Measurements from ENCODE around the gene CACNB3.

The CACNB3 gene

DNA sequence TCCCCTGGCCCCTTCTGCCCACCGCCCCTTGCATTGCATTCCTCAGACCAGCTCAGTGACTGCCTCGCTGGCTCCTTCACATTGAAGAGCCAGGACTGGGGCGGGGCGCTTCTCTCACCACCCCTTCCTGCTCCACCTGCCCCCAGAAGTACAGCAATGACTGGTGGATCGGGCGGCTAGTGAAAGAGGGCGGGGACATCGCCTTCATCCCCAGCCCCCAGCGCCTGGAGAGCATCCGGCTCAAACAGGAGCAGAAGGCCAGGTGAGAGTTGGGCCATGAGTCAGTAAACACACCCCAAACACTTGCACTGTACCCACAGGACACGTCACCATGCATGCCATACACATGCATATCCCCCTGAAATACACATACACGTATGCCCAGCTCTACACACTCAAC lies 5.8 kb downstream of the CACNB3 start:
- Histone ChIP-seq H2BK120ac (ENCODE audit: low read depth, low read length) (no peak overlapping the region), H3K14ac (ENCODE audit: low read length in 2 of 2) (no peak overlapping the region), H3K9ac (ENCODE audit: low read length) (no peak overlapping the region), H3K23ac (ENCODE audit: low read length in 2 of 2) (no peak overlapping the region), H3K4ac (ENCODE audit: low read depth in 1 of 2, low read length in 2 of 2) (no peak overlapping the region), H3K27ac (ENCODE audit: low read length, poor library complexity, severe bottlenecking) (no peak overlapping the region), H2BK5ac (ENCODE audit: low read depth, low read length, poor library complexity, severe bottlenecking) (no peak overlapping the region), H2BK15ac (ENCODE audit: low read depth, poor library complexity, severe bottlenecking) (no peak overlapping the region), H3K79me1 (replicated peaks; ENCODE audit: low read length, poor library complexity, severe bottlenecking) (peaks cover 22% of the 10 kb centered on the region), H3K36me3 (ENCODE audit: control insufficient read depth in 1 of 2, insufficient read depth in 2 of 2, low read depth in 1 of 2, low read length in 2 of 2) (peaks cover 59 to 66% of the 10 kb centered on the region in 2 experiments), H4K8ac (ENCODE audit: low read length) (no peak overlapping the region), H4K91ac (ENCODE audit: low read length) (no peak overlapping the region), H3K18ac (ENCODE audit: low read depth in 1 of 2, low read length in 2 of 2) (no peak overlapping the region), H3K4me2 (ENCODE audit: low read length, poor library complexity, severe bottlenecking) (no peak overlapping the region), H2BK12ac (ENCODE audit: low read length in 2 of 2) (no peak overlapping the region), H3K27me3 (ENCODE audit: control insufficient read depth in 1 of 2, insufficient read depth in 1 of 2, low read length in 2 of 2) (no peaks in the 10 kb centered on the region), H3K4me3 (ENCODE audit: insufficient read depth in 1 of 2, low read depth in 1 of 2, low read length in 2 of 2) (no peak overlapping the region), H2AK5ac (ENCODE audit: low read length, severe bottlenecking) (no peak overlapping the region), H2AFZ (ENCODE audit: low read depth, low read length) (no peak overlapping the region), H3K9me3 (ENCODE audit: control insufficient read depth, low read length) (no peaks in the 10 kb centered on the region), H3K4me1 (ENCODE audit: control insufficient read depth, insufficient read depth, low read depth, low read length) (peaks cover 3% of the 10 kb centered on the region)
- 73% methylated on average over 12 of the region's 12 CpGs for WGBS
- no peak for DNase-seq

- no peak overlapping the region for H2BK5ac ChIP-seq (ENCODE audit: low read depth, low read length, poor library complexity, severe bottlenecking)
- H3K9me3 ChIP-seq (ENCODE audit: control insufficient read depth, low read length), result no peaks in the 10 kb centered on the region
- no peak overlapping the region for H4K91ac ChIP-seq (ENCODE audit: low read length)
- peaks cover 17% of the 10 kb centered on the region for H3K79me1 ChIP-seq (replicated peaks; ENCODE audit: low read length, poor library complexity, severe bottlenecking)
- no peak overlapping the region for H3K18ac ChIP-seq (ENCODE audit: low read depth in 1 of 2, low read length in 2 of 2)
- H2BK12ac ChIP-seq (ENCODE audit: low read length in 2 of 2), result no peak overlapping the region
- no peak overlapping the region for H3K27ac ChIP-seq (ENCODE audit: low read length, poor library complexity, severe bottlenecking)
- H2AFZ ChIP-seq (ENCODE audit: low read depth, low read length), result no peak overlapping the region
- H2BK15ac ChIP-seq (ENCODE audit: low read depth, poor library complexity, severe bottlenecking), result no peak overlapping the region
- H2AK5ac ChIP-seq (ENCODE audit: low read length, severe bottlenecking), result no peak overlapping the region
- 94% methylated on average over 4 of the region's 4 CpGs for WGBS
- no peaks in the 10 kb centered on the region for H3K27me3 ChIP-seq (ENCODE audit: control insufficient read depth in 1 of 2, insufficient read depth in 1 of 2, low read length in 2 of 2)
- H3K9ac ChIP-seq (ENCODE audit: low read length), result no peak overlapping the region
- peaks cover 67 to 74% of the 10 kb centered on the region in 2 experiments for H3K36me3 ChIP-seq (ENCODE audit: control insufficient read depth in 1 of 2, insufficient read depth in 2 of 2, low read depth in 1 of 2, low read length in 2 of 2)
- DNase-seq, result no peak
- H3K23ac ChIP-seq (ENCODE audit: low read length in 2 of 2), result no peak overlapping the region
- no peak overlapping the region for H4K8ac ChIP-seq (ENCODE audit: low read length)
- H3K14ac ChIP-seq (ENCODE audit: low read length in 2 of 2), result no peak overlapping the region
- H3K4ac ChIP-seq (ENCODE audit: low read depth in 1 of 2, low read length in 2 of 2), result no peak overlapping the region
- H3K4me1 ChIP-seq (ENCODE audit: control insufficient read depth, insufficient read depth, low read depth, low read length), result no peaks in the 10 kb centered on the region
- H3K4me3 ChIP-seq (ENCODE audit: insufficient read depth in 1 of 2, low read depth in 1 of 2, low read length in 2 of 2), result no peak overlapping the region
- H3K4me2 ChIP-seq (ENCODE audit: low read length, poor library complexity, severe bottlenecking), result no peak overlapping the region
- no peak overlapping the region for H2BK120ac ChIP-seq (ENCODE audit: low read depth, low read length)
Measured at GRCh38 chr12:48824905-48825304, 6.6 kb downstream of the CACNB3 start.

- no peak overlapping the region for H3K9ac ChIP-seq (ENCODE audit: low read length)
- peaks cover 16% of the 10 kb centered on the region for H3K79me1 ChIP-seq (replicated peaks; ENCODE audit: low read length, poor library complexity, severe bottlenecking)
- no peak overlapping the region for H3K18ac ChIP-seq (ENCODE audit: low read depth in 1 of 2, low read length in 2 of 2)
- no peaks in the 10 kb centered on the region for H3K9me3 ChIP-seq (ENCODE audit: control insufficient read depth, low read length)
- H3K27me3 ChIP-seq (ENCODE audit: control insufficient read depth in 1 of 2, insufficient read depth in 1 of 2, low read length in 2 of 2), result no peaks in the 10 kb centered on the region
- H2BK5ac ChIP-seq (ENCODE audit: low read depth, low read length, poor library complexity, severe bottlenecking), result no peak overlapping the region
- H2BK12ac ChIP-seq (ENCODE audit: low read length in 2 of 2), result no peak overlapping the region
- H3K4ac ChIP-seq (ENCODE audit: low read depth in 1 of 2, low read length in 2 of 2), result no peak overlapping the region
- no peak overlapping the region for H2BK120ac ChIP-seq (ENCODE audit: low read depth, low read length)
- H4K8ac ChIP-seq (ENCODE audit: low read length), result no peak overlapping the region
- no peak overlapping the region for H2BK15ac ChIP-seq (ENCODE audit: low read depth, poor library complexity, severe bottlenecking)
- H3K27ac ChIP-seq (ENCODE audit: low read length, poor library complexity, severe bottlenecking), result no peak overlapping the region
- no peak overlapping the region for H2AK5ac ChIP-seq (ENCODE audit: low read length, severe bottlenecking)
- H3K14ac ChIP-seq (ENCODE audit: low read length in 2 of 2), result no peak overlapping the region
- no peaks in the 10 kb centered on the region for H3K4me1 ChIP-seq (ENCODE audit: control insufficient read depth, insufficient read depth, low read depth, low read length)
- no peak overlapping the region for H2AFZ ChIP-seq (ENCODE audit: low read depth, low read length)
- H3K4me3 ChIP-seq (ENCODE audit: insufficient read depth in 1 of 2, low read depth in 1 of 2, low read length in 2 of 2), result no peak overlapping the region
- WGBS, result 89% methylated on average over 15 of the region's 15 CpGs
- no peak for DNase-seq
- no peak overlapping the region for H3K4me2 ChIP-seq (ENCODE audit: low read length, poor library complexity, severe bottlenecking)
- H3K36me3 ChIP-seq (ENCODE audit: control insufficient read depth in 1 of 2, insufficient read depth in 2 of 2, low read depth in 1 of 2, low read length in 2 of 2), result peaks cover 81 to 84% of the 10 kb centered on the region in 2 experiments
- no peak overlapping the region for H4K91ac ChIP-seq (ENCODE audit: low read length)
- H3K23ac ChIP-seq (ENCODE audit: low read length in 2 of 2), result no peak overlapping the region
Measured at GRCh38 chr12:48826209-48826855, 8.0 kb downstream of the CACNB3 start.

DNA sequence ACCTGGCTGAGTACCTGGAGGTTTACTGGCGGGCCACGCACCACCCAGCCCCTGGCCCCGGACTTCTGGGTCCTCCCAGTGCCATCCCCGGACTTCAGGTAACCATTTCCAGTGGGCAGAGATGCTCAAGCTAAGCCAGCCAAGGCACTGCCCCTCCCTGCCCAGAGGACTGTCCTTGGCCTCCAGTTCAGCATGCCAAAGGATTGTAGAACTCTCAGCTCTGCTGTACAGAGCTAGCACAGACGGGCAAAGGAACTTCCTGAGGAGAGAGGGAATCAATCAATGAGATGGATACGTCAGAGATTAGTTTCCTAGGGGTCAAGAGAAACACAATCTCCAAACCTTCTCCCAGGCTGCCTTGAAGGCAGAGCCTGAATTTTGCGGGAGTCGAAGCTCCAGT lies 8.7 kb downstream of the CACNB3 start:
- no peaks in the 10 kb centered on the region for H3K27me3 ChIP-seq (ENCODE audit: control insufficient read depth in 1 of 2, insufficient read depth in 1 of 2, low read length in 2 of 2)
- H3K9ac ChIP-seq (ENCODE audit: low read length), result no peak overlapping the region
- H4K8ac ChIP-seq (ENCODE audit: low read length), result no peak overlapping the region
- no peak overlapping the region for H2BK120ac ChIP-seq (ENCODE audit: low read depth, low read length)
- H2BK15ac ChIP-seq (ENCODE audit: low read depth, poor library complexity, severe bottlenecking), result no peak overlapping the region
- 84% methylated on average over 8 of the region's 8 CpGs for WGBS
- H3K27ac ChIP-seq (ENCODE audit: low read length, poor library complexity, severe bottlenecking), result no peak overlapping the region
- peaks cover 11% of the 10 kb centered on the region for H3K79me1 ChIP-seq (replicated peaks; ENCODE audit: low read length, poor library complexity, severe bottlenecking)
- H3K9me3 ChIP-seq (ENCODE audit: control insufficient read depth, low read length), result no peaks in the 10 kb centered on the region
- H3K36me3 ChIP-seq (ENCODE audit: control insufficient read depth in 1 of 2, insufficient read depth in 2 of 2, low read depth in 1 of 2, low read length in 2 of 2), result peaks cover 88 to 91% of the 10 kb centered on the region in 2 experiments
- no peak overlapping the region for H3K4ac ChIP-seq (ENCODE audit: low read depth in 1 of 2, low read length in 2 of 2)
- no peak overlapping the region for H3K4me2 ChIP-seq (ENCODE audit: low read length, poor library complexity, severe bottlenecking)
- no peak overlapping the region for H2BK12ac ChIP-seq (ENCODE audit: low read length in 2 of 2)
- no peak overlapping the region for H2AFZ ChIP-seq (ENCODE audit: low read depth, low read length)
- H3K23ac ChIP-seq (ENCODE audit: low read length in 2 of 2), result no peak overlapping the region
- H2AK5ac ChIP-seq (ENCODE audit: low read length, severe bottlenecking), result no peak overlapping the region
- no peak overlapping the region for H3K4me3 ChIP-seq (ENCODE audit: insufficient read depth in 1 of 2, low read depth in 1 of 2, low read length in 2 of 2)
- no peak overlapping the region for H2BK5ac ChIP-seq (ENCODE audit: low read depth, low read length, poor library complexity, severe bottlenecking)
- no peak overlapping the region for H3K14ac ChIP-seq (ENCODE audit: low read length in 2 of 2)
- H3K4me1 ChIP-seq (ENCODE audit: control insufficient read depth, insufficient read depth, low read depth, low read length), result no peaks in the 10 kb centered on the region
- H3K18ac ChIP-seq (ENCODE audit: low read depth in 1 of 2, low read length in 2 of 2), result no peak overlapping the region
- DNase-seq, result no peak
- no peak overlapping the region for H4K91ac ChIP-seq (ENCODE audit: low read length)
